Astrocyte of the cerebellum (primary cell): ENCODE measurements around the gene KRT72.

Experiments
- DNase-seq: peaks from one replicate; pipeline ENCODE4 v3.0.0-alpha.2; 2011; ENCODE audit warnings: low read depth
- H3K4me3 ChIP-seq: 2 replicates; pipeline ENCODE4 v1.5.1; 2011; ENCODE audit warnings: mild to moderate bottlenecking, low read depth, low read length, moderate library complexity
- CTCF ChIP-seq: IDR thresholded peaks from 2 replicates; pipeline ENCODE4 v1.5.1; 2012; ENCODE audit warnings: low read length, low read depth, moderate library complexity, mild to moderate bottlenecking; ENCODE audit errors: missing control alignments
- in situ Hi-C: cut with HindIII; loops from 2 replicates; pipeline ENCODE4 v1.10.0; 2017; ENCODE audit warnings: low sequenced_read_pairs

KRT72 gene

DNA sequence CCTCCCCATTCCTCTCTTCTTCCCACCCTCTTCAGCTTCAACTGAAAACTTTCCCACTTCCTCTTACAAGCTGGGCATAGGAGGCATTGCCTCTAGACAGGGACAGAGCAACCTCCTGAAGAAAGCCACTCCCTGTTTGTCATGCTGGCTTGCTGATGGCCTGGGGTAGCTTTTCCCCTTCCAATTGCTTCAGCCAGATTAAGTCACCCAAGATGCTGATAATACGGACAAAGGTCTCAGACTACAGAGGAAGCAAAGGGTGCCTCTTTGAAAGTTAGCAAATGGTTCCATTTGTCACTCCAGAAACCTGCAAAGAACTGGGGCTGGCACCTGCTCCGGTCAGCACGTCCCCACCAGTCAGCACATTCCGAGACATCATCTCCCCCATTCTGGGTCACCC, 44.7 kb upstream of the KRT72 start:
- TF ChIP-seq CTCF = no peak
- DNase-seq = no peak
- no peak overlapping the region for H3K4me3 ChIP-seq
- in situ Hi-C loops = loop anchor here (5.0 kb wide), 1 partner anchor 71 kb away; no protein-coding TSS in a partner anchor

GRCh38 chr12:52645120-52645761, 44.0 kb upstream of the KRT72 start:
- TF ChIP-seq CTCF = no peak
- DNase-seq = no peak
- in situ Hi-C loops = loop anchor here (5.0 kb wide), 1 partner anchor 72 kb away; no protein-coding TSS in a partner anchor
- no peak overlapping the region for H3K4me3 ChIP-seq

DNA sequence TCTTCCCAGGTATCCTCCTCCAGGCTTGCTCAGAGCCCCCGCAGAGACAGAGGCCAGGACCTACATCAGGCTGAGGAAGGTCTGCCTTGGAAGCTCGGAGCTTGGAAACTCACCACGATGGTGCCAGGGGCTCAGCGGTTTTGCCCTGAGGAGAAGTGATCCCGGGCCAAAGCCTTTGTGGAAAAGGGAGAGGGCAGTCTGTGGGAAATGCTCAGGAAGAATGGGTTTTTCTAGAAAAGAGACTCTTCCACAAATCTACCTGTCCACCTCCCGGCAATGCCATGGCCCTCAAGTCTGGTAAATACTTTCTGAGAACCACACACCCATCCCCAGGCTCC, 42.8 kb upstream of the KRT72 start:
- DNase-seq = no peak
- no peak for TF ChIP-seq CTCF
- H3K4me3 ChIP-seq = no peak overlapping the region
- in situ Hi-C loops = no loop called here

- no peak for TF ChIP-seq CTCF
- in situ Hi-C loops = no loop called here
- H3K4me3 ChIP-seq = no peak overlapping the region
- DNase-seq = no peak
Observed at GRCh38 chr12:52643233-52644077, 42.2 kb upstream of the KRT72 start.

GRCh38 chr12:52641468-52641867, 40.2 kb upstream of the KRT72 start:
- no peak overlapping the region for H3K4me3 ChIP-seq
- in situ Hi-C loops = no loop called here
- no peak for DNase-seq
- no peak for TF ChIP-seq CTCF

DNA sequence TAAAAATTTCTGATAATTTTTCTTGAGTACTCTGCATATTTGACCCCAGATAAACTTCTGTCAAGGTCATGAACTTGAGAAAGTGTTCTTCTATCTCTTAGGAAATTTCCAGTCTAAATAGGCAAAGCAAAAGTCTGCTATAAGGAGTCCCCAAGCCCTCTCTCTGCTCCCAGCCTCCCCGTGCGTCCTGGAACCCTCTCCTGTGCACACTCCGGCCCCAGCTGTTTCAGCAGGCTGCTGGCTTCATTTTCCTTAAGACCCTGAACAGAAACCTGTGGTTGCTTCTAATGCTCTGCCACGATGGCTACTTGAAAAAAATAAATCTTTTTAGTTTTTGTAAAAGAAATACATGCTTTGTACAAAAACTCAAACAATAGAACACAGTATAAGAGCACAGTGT, 36.0 kb upstream of the KRT72 start:
- in situ Hi-C loops = no loop called here
- no peak for DNase-seq
- TF ChIP-seq CTCF = no peak
- H3K4me3 ChIP-seq = no peak overlapping the region
